Adrenal gland (tissue), 5 donors: ENCODE measurements around the gene AMMECR1.

Source experiments
- POLR2A ChIP-seq, 2 donors: fragments of 450-650 bp; IDR thresholded peaks; one replicate each; pipeline ENCODE4 v1.6.1; 2017; ENCODE audit warnings: antibody characterized with exemption in 2 of 2, mild to moderate bottlenecking in 2 of 2, moderate library complexity in 1 of 2
- TF ChIP-seq, protein P1 (sequence below), 6 experiments: fragments of 450-650 bp in 4 of 6; fragments of 200-600 bp in 2 of 6; sonication (generic) in 1 of 6; IDR thresholded peaks; 1 replicate in 5 of 6; 2 replicates in 1 of 6; pipeline versions ENCODE4 v1.5.1 to v1.8.0; 2016 to 2021; ENCODE audit warnings: antibody characterized with exemption in 6 of 6, mild to moderate bottlenecking in 2 of 6, moderate library complexity in 1 of 6
- donor health status: DM: no; HTN: no; CAD: no.

DNA sequence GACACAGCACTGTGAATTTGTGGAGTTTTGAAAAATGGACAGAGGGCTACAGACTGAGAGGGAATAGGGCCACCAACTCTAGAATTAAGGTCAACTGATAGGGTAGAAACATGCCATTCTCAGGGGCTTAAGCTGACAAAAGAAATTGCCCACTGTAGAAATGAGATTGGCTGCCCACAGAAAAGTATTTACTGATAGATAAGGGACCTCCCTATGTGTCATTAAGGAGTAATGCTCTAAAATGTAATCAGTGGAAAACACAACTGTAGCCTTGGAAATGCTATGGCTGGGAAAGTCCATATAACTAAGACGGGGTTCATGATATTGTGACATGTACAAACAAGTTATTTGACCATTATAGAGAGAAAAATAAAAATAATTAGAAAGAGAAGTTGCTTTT lies 45.4 kb upstream of the AMMECR1 start:
- TF ChIP-seq, protein P1, sequence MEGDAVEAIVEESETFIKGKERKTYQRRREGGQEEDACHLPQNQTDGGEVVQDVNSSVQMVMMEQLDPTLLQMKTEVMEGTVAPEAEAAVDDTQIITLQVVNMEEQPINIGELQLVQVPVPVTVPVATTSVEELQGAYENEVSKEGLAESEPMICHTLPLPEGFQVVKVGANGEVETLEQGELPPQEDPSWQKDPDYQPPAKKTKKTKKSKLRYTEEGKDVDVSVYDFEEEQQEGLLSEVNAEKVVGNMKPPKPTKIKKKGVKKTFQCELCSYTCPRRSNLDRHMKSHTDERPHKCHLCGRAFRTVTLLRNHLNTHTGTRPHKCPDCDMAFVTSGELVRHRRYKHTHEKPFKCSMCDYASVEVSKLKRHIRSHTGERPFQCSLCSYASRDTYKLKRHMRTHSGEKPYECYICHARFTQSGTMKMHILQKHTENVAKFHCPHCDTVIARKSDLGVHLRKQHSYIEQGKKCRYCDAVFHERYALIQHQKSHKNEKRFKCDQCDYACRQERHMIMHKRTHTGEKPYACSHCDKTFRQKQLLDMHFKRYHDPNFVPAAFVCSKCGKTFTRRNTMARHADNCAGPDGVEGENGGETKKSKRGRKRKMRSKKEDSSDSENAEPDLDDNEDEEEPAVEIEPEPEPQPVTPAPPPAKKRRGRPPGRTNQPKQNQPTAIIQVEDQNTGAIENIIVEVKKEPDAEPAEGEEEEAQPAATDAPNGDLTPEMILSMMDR (IDR thresholded peaks at IDR 0.05): no peak
- no peak for TF ChIP-seq POLR2A (IDR thresholded peaks at IDR 0.05)
